NCI-H774 (cell line): ENCODE measurements around the gene C5orf15.

Source experiments
- DNase-seq: peaks from one replicate; lab custom pipeline; 2025; lab: John Stamatoyannopoulos, UW

C5orf15 gene

GRCh38 chr5:133924221-133924920 lies 44.1 kb downstream of the C5orf15 start:
- no peak for DNase-seq

GRCh38 chr5:133921979-133922378 lies 46.4 kb downstream of the C5orf15 start:
- DNase-seq, result no peak

GRCh38 chr5:133921069-133921468 lies 47.4 kb downstream of the C5orf15 start:
- no peak for DNase-seq

GRCh38 chr5:133919148-133920136 lies 49.0 kb downstream of the C5orf15 start:
- DNase-seq, result no peak

- DNase-seq, result no peak
These were observed 49.7 kb downstream of the C5orf15 start for GRCh38 chr5:133918731-133919130.

- no peak for DNase-seq
These were observed 50.1 kb downstream of the C5orf15 start for GRCh38 chr5:133918316-133918715.

- DNase-seq, result no peak
These were observed 50.6 kb downstream of the C5orf15 start for GRCh38 chr5:133917785-133918184.

GRCh38 chr5:133916914-133917313 lies 51.5 kb downstream of the C5orf15 start:
- DNase-seq, result no peak

- no peak for DNase-seq
These were observed 51.9 kb downstream of the C5orf15 start for GRCh38 chr5:133916479-133916878.

- DNase-seq, result no peak
These were observed 54.0 kb downstream of the C5orf15 start for GRCh38 chr5:133914434-133914833.

- no peak for DNase-seq
These were observed 54.8 kb downstream of the C5orf15 start for GRCh38 chr5:133913413-133914155.

- DNase-seq, result no peak
These were observed 55.5 kb downstream of the C5orf15 start for GRCh38 chr5:133912951-133913350.

GRCh38 chr5:133910571-133910970 lies 57.9 kb downstream of the C5orf15 start:
- no peak for DNase-seq

GRCh38 chr5:133909603-133910002 lies 58.8 kb downstream of the C5orf15 start:
- no peak for DNase-seq

- DNase-seq, result no peak
These were observed 61.4 kb downstream of the C5orf15 start for GRCh38 chr5:133907075-133907474.

GRCh38 chr5:133906303-133906702 lies 62.1 kb downstream of the C5orf15 start:
- DNase-seq, result no peak
